ENCODE measurements around the gene DCD. TPM values are rescaled to one million over a fixed set of nuclear protein-coding genes. Genes with fewer than 3 reads are reported as not detected.

The DCD gene
- total and polyA plus RNA-seq, 2 donors (not counting 3 experiments of a cell fraction or from before 2014, with no cell fraction given) = not detected

DNA sequence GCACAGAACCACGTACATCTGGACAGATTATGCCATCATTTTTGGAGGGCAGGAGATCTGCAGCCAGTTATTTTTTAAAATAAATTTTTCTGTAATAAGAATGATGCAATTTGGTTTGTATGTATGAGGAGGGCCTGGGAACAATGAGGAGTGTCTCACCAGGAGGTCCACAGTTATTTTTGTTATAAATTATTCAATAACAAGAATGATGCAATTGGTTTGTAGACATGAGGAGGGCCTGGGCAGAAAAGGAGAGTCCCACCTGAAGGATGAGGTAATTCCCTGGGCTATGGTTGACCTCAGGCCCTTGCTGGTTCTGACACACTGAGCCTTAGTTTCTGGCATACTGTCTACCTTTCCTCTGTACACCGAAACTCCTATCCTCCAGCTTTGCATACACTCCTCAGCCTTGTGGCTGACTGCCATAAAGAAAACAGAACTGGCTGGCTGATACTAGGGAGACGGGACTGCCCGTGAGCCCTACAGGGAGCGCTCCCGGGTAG is 9.0 kb upstream of the DCD start:
- H3K4me2 ChIP-seq (ENCODE audit: insufficient read depth, low read length) = no peak overlapping the region
- CTCF ChIA-PET = no interaction called here
- H4K20me1 ChIP-seq (replicated peaks; ENCODE audit: control insufficient read depth, extremely low read depth, insufficient read depth, low read length) = no peaks in the 10 kb centered on the region
- no peaks in the 10 kb centered on the region for H3K9me3 ChIP-seq (replicated peaks; ENCODE audit: control insufficient read depth, insufficient read depth, low read length)
- no peaks in the 10 kb centered on the region for H3K4me1 ChIP-seq (ENCODE audit: control insufficient read depth, extremely low read depth, insufficient read depth, low read length)
- no peak overlapping the region for H2AFZ ChIP-seq (ENCODE audit: low read depth, low read length)
- POLR2A ChIA-PET = no interaction called here
- H3K79me2 ChIP-seq (ENCODE audit: control insufficient read depth, insufficient read depth, low read length) = no peaks in the 10 kb centered on the region
- TF ChIP-seq, protein P1, sequence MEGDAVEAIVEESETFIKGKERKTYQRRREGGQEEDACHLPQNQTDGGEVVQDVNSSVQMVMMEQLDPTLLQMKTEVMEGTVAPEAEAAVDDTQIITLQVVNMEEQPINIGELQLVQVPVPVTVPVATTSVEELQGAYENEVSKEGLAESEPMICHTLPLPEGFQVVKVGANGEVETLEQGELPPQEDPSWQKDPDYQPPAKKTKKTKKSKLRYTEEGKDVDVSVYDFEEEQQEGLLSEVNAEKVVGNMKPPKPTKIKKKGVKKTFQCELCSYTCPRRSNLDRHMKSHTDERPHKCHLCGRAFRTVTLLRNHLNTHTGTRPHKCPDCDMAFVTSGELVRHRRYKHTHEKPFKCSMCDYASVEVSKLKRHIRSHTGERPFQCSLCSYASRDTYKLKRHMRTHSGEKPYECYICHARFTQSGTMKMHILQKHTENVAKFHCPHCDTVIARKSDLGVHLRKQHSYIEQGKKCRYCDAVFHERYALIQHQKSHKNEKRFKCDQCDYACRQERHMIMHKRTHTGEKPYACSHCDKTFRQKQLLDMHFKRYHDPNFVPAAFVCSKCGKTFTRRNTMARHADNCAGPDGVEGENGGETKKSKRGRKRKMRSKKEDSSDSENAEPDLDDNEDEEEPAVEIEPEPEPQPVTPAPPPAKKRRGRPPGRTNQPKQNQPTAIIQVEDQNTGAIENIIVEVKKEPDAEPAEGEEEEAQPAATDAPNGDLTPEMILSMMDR (IDR thresholded peaks at IDR 0.05; ENCODE audit: extremely low read depth in 1 of 2, insufficient read depth in 1 of 2, low read depth in 1 of 2, low read length in 2 of 2) = no peak
- no peak for TF ChIP-seq JUN (IDR thresholded peaks at IDR 0.05; ENCODE audit: borderline replicate concordance, insufficient read depth, insufficient read length, low read depth)
- TF ChIP-seq MYC (IDR thresholded peaks at IDR 0.05; ENCODE audit: low read depth, low read length) = no peak
- no peak for TF ChIP-seq POLR2AphosphoS5 (IDR thresholded peaks at IDR 0.05; ENCODE audit: insufficient read depth, low read depth, low read length)
- TF ChIP-seq POLR2A (IDR thresholded peaks at IDR 0.05; ENCODE audit: low read depth, low read length) = no peak
- TF ChIP-seq GATA2 (IDR thresholded peaks at IDR 0.05; ENCODE audit: insufficient read depth, insufficient read length, low read depth, low read length) = no peak
- TF ChIP-seq EZH2 (IDR thresholded peaks at IDR 0.05; ENCODE audit: borderline replicate concordance, low read depth, low read length, severe bottlenecking) = no peak
- no peak for TF ChIP-seq FOS (IDR thresholded peaks at IDR 0.05; ENCODE audit: borderline replicate concordance, insufficient read depth, low read length)
- TF ChIP-seq MAX (IDR thresholded peaks at IDR 0.05; ENCODE audit: insufficient read depth, insufficient read length) = no peak
- no peak overlapping the region for H3K27ac ChIP-seq (ENCODE audit: insufficient read depth, low read depth, low read length)
- no peak overlapping the region for H3K4me3 ChIP-seq (replicated peaks in 1 of 3; ENCODE audit: insufficient read depth in 1 of 3, low read depth in 1 of 3, low read length in 3 of 3)
- dilution Hi-C loops (cut with MboI; ENCODE audit: extremely low pct_ligation_motif_present, low sequenced_read_pairs) (no loop called here), intact Hi-C loops (cut with micrococcal nuclease) (no loop called here)
- no peaks in the 10 kb centered on the region for H3K27me3 ChIP-seq (ENCODE audit: control insufficient read depth in 2 of 2, insufficient read depth in 2 of 2, low read length in 2 of 2)
- H3K36me3 ChIP-seq (ENCODE audit: control insufficient read depth in 2 of 2, extremely low read depth in 1 of 2, insufficient read depth in 2 of 2, low read length in 2 of 2) = no peaks in the 10 kb centered on the region
- BruUV-seq (replicated peaks) = no TSS peak
- no peak for DNase-seq (ENCODE audit: low read depth, low spot score)
- no peak overlapping the region for H3K9ac ChIP-seq (replicated peaks; ENCODE audit: extremely low read depth, insufficient read depth, low read length)
- no peak for FAIRE-seq
- no peaks in the 10 kb centered on the region for H3K9me1 ChIP-seq (replicated peaks; ENCODE audit: control insufficient read depth, extremely low read depth, insufficient read depth, low read length)

Data from endothelial cell of umbilical vein (primary cell).